HepG2 (cell line): ENCODE results near the gene RERE. TPM values are rescaled to one million over a fixed set of nuclear protein-coding genes. Genes with fewer than 3 reads are reported as not detected.

ENCODE experiments used
- GATAD2A ChIP-seq: IDR thresholded peaks from 2 replicates; pipeline ENCODE4 v1.6.1; 2016
- HNF4A ChIP-seq: sonication (generic); formaldehyde crosslinking; IDR thresholded peaks from 2 replicates; pipeline ENCODE4 v1.4.0; 2020; ENCODE audit warnings: missing genetic modification reagents
- HOXA5 ChIP-seq: sonication (generic); formaldehyde crosslinking; IDR thresholded peaks from 2 replicates; pipeline ENCODE4 v1.4.0; 2020; ENCODE audit warnings: missing genetic modification reagents
- IKZF5 ChIP-seq: IDR thresholded peaks from 2 replicates; pipeline ENCODE4 v1.6.1; 2018; ENCODE audit warnings: missing genetic modification reagents, mild to moderate bottlenecking, missing compliant biosample characterization
- NCOA2 ChIP-seq: sonication (generic); formaldehyde crosslinking; IDR thresholded peaks from 2 replicates; pipeline ENCODE4 v1.8.0; 2022; ENCODE audit warnings: inconsistent platforms
- NFIC ChIP-seq: IDR thresholded peaks from 2 replicates; pipeline ENCODE4 v1.6.1; 2012; ENCODE audit warnings: mild to moderate bottlenecking, low read length, inconsistent platforms
- RXRB ChIP-seq: IDR thresholded peaks from 2 replicates; pipeline ENCODE4 v1.6.1; 2016; ENCODE audit warnings: borderline replicate concordance, missing genetic modification reagents, missing compliant biosample characterization
- SALL2 ChIP-seq: sonication (generic); formaldehyde crosslinking; IDR thresholded peaks from 2 replicates; pipeline ENCODE4 v1.8.1; 2023; ENCODE audit warnings: mild to moderate bottlenecking, missing genetic modification reagents, inconsistent platforms
- SAP130 ChIP-seq: IDR thresholded peaks from 2 replicates; pipeline ENCODE4 v1.6.1; 2016; ENCODE audit warnings: low read depth
- SOX13 ChIP-seq, 3 experiments: fragments of 450-650 bp in 1 of 3; sonication (generic) in 1 of 3; formaldehyde crosslinking in 1 of 3; IDR thresholded peaks in 2 of 3; conservative IDR thresholded peaks in 1 of 3; 2 replicates each; pipeline versions ENCODE4 v1.5.0 to v1.6.1; 2016 to 2020; ENCODE audit warnings: antibody characterized with exemption in 1 of 3, mild to moderate bottlenecking in 1 of 3, missing compliant biosample characterization in 1 of 3, missing genetic modification reagents in 1 of 3, moderate library complexity in 1 of 3
- ZFP90 ChIP-seq: sonication (generic); formaldehyde crosslinking; IDR thresholded peaks from 2 replicates; pipeline ENCODE4 v1.8.0; 2022; ENCODE audit warnings: missing genetic modification reagents, mild to moderate bottlenecking, inconsistent platforms, borderline replicate concordance
- ZMYM2 ChIP-seq: sonication (generic); formaldehyde crosslinking; IDR thresholded peaks from 2 replicates; pipeline ENCODE4 v1.8.0; 2022; ENCODE audit warnings: mild to moderate bottlenecking, missing genetic modification reagents
- ZMYM4 ChIP-seq: sonication (generic); formaldehyde crosslinking; IDR thresholded peaks from 2 replicates; pipeline ENCODE4 v1.8.1; 2023; ENCODE audit warnings: mild to moderate bottlenecking, missing genetic modification reagents
- ZNF205 ChIP-seq: IDR thresholded peaks from 2 replicates; pipeline ENCODE4 v1.6.1; 2018; ENCODE audit warnings: missing biosample characterization, missing genetic modification reagents
- ZNF644 ChIP-seq: IDR thresholded peaks from 2 replicates; pipeline ENCODE4 v1.6.1; 2016; ENCODE audit warnings: low read depth
- ZNF770 ChIP-seq: sonication (generic); formaldehyde crosslinking; IDR thresholded peaks from 2 replicates; pipeline ENCODE4 v1.5.0; 2020; ENCODE audit warnings: mild to moderate bottlenecking, missing genetic modification reagents
- polyA plus RNA-seq, 8 experiments: library from polyadenylated mRNA; depleted of rRNA in 3 of 8; stranded (reverse) in 7 of 8; unstranded in 1 of 8; fragments of >200 nt; fragmentation: Illumina TruSeq in 4 of 8; extraction: Trizol in 4 of 8; gene quantifications; 2 replicates each; pipeline versions ENCODE4 v1.2.1 to v1.2.3, GENCODE V29; 2011 to 2016; ENCODE audit warnings: low read depth in 4 of 8, missing spikeins in 1 of 8, mixed read lengths in 1 of 8; ENCODE audit not compliant: insufficient read depth in 1 of 8
- total RNA-seq, 5 experiments: library from RNA; depleted of rRNA; stranded (reverse); fragments of >200 nt; fragmentation: Illumina TruSeq; extraction: Trizol; gene quantifications; 2 replicates each; pipeline ENCODE4 v1.2.3, GENCODE V29; 2016; ENCODE audit warnings: low read depth in 1 of 5
- TF ChIP-seq, protein P1 (sequence below): sonication (generic); formaldehyde crosslinking; conservative IDR thresholded peaks from 2 replicates; pipeline ENCODE4 v1.8.0; 2022; ENCODE audit warnings: low read depth, missing genetic modification reagents
- TF ChIP-seq, protein P2 (sequence below): sonication (generic); formaldehyde crosslinking; IDR thresholded peaks from 2 replicates; pipeline ENCODE4 v1.8.1; 2023; ENCODE audit warnings: mild to moderate bottlenecking, missing genetic modification reagents
- TF ChIP-seq, protein P3 (sequence below): sonication (generic); formaldehyde crosslinking; IDR thresholded peaks from 2 replicates; pipeline ENCODE4 v1.9.0; 2022; ENCODE audit warnings: low read depth, missing genetic modification reagents

RERE gene
- total and polyA plus RNA-seq, 2 of the 13 experiments (the other 11 are each of a cell fraction or from before 2014, with no cell fraction given), result 18.3 to 21.9 TPM

GRCh38 chr1:8822373-8823294, 5.2 kb upstream of the RERE start (continued):
- peak; percentile 35; the same call in 1 of the 2 replicates for TF ChIP-seq ZNF770 (CRISPR knock-in tag)
- no peak for TF ChIP-seq ZNF205 (CRISPR knock-in tag)
- TF ChIP-seq, protein P1, sequence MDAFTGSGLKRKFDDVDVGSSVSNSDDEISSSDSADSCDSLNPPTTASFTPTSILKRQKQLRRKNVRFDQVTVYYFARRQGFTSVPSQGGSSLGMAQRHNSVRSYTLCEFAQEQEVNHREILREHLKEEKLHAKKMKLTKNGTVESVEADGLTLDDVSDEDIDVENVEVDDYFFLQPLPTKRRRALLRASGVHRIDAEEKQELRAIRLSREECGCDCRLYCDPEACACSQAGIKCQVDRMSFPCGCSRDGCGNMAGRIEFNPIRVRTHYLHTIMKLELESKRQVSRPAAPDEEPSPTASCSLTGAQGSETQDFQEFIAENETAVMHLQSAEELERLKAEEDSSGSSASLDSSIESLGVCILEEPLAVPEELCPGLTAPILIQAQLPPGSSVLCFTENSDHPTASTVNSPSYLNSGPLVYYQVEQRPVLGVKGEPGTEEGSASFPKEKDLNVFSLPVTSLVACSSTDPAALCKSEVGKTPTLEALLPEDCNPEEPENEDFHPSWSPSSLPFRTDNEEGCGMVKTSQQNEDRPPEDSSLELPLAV, result no peak
- TF ChIP-seq GATAD2A (CRISPR knock-in tag), result peak; percentile 55; the same call in 1 of the 2 replicates
- peak; percentile 71 for TF ChIP-seq SAP130 (CRISPR knock-in tag)
- TF ChIP-seq ZNF644 (CRISPR knock-in tag), result peak; percentile 75; the same call in 1 of the 2 replicates
- TF ChIP-seq ZFP90 (CRISPR knock-in tag), result no peak
- peak; percentile 23; the same call in 1 of the 2 replicates for TF ChIP-seq RXRB (CRISPR knock-in tag)
- TF ChIP-seq, protein P2, sequence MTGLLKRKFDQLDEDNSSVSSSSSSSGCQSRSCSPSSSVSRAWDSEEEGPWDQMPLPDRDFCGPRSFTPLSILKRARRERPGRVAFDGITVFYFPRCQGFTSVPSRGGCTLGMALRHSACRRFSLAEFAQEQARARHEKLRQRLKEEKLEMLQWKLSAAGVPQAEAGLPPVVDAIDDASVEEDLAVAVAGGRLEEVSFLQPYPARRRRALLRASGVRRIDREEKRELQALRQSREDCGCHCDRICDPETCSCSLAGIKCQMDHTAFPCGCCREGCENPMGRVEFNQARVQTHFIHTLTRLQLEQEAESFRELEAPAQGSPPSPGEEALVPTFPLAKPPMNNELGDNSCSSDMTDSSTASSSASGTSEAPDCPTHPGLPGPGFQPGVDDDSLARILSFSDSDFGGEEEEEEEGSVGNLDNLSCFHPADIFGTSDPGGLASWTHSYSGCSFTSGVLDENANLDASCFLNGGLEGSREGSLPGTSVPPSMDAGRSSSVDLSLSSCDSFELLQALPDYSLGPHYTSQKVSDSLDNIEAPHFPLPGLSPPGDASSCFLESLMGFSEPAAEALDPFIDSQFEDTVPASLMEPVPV (CRISPR knock-in tag), result no peak
- TF ChIP-seq NFIC, result 0 out of 2 replicates have a peak, but pooled peaks have one; percentile 52
- TF ChIP-seq SALL2 (CRISPR knock-in tag), result no peak
- TF ChIP-seq ZMYM2, result 0 out of 2 replicates have a peak, but pooled peaks have one; percentile 30
- TF ChIP-seq HNF4A, result 0 out of 2 replicates have a peak, but pooled peaks have one; percentile 4
- no peak; the same call in 1 of the 2 replicates for TF ChIP-seq NCOA2 (CRISPR knock-in tag)
- TF ChIP-seq, protein P3, sequence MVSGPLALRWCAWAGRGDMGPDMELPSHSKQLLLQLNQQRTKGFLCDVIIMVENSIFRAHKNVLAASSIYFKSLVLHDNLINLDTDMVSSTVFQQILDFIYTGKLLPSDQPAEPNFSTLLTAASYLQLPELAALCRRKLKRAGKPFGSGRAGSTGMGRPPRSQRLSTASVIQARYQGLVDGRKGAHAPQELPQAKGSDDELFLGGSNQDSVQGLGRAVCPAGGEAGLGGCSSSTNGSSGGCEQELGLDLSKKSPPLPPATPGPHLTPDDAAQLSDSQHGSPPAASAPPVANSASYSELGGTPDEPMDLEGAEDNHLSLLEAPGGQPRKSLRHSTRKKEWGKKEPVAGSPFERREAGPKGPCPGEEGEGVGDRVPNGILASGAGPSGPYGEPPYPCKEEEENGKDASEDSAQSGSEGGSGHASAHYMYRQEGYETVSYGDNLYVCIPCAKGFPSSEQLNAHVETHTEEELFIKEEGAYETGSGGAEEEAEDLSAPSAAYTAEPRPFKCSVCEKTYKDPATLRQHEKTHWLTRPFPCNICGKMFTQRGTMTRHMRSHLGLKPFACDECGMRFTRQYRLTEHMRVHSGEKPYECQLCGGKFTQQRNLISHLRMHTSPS (CRISPR knock-in tag), result 0 out of 2 replicates have a peak, but pooled peaks have one; percentile 18
- TF ChIP-seq SOX13 (IDR thresholded peaks at IDR 0.05), result no peak
- TF ChIP-seq SOX13 (CRISPR knock-in tag; conservative IDR thresholded peaks at IDR 0.05 in 1 of 2, IDR thresholded peaks at IDR 0.05 in 1 of 2), result peak in 1 of 2 experiments; percentile 35; a peak in 1 of 4 replicates
- TF ChIP-seq IKZF5 (CRISPR knock-in tag), result 0 out of 2 replicates have a peak, but pooled peaks have one; percentile 60
- peak; percentile 12; the same call in 1 of the 2 replicates for TF ChIP-seq ZMYM4 (CRISPR knock-in tag)
- TF ChIP-seq HOXA5 (CRISPR knock-in tag), result no peak
